WTC11 (cell line): Measurements from ENCODE around the gene SDC4. TPM values are rescaled to one million over a fixed set of nuclear protein-coding genes. Genes with fewer than 3 reads are reported as not detected.

Source experiments
- ATAC-seq: fragments of 200-7000 bp; cut with Tn5 transposase; 2 replicates; pipeline ENCODE4 v1.10.0; 2021; ENCODE audit warnings: mild to moderate bottlenecking, moderate library complexity
- CTCF ChIA-PET: fragments of 300-600 bp; sonication (Branson Sonifier 250); formaldehyde crosslinking; loops from one replicate; lab custom pipeline; 2021; ENCODE audit warnings: antibody characterized with exemption; lab: Charles Lee
- POLR2A ChIA-PET: fragments of 350-600 bp; sonication (Branson Sonifier 250); formaldehyde crosslinking; loops from one replicate; lab custom pipeline; 2021; ENCODE audit warnings: antibody characterized with exemption; lab: Charles Lee
- DNase-seq: peaks from one replicate; pipeline ENCODE4 v3.0.0; 2021; ENCODE audit warnings: low spot score
- H3K27ac Mint-ChIP-seq: 2 replicates; pipeline ENCODE4 v1.8.0; 2021; ENCODE audit warnings: mixed read lengths
- H3K27me3 Mint-ChIP-seq: 2 replicates; pipeline ENCODE4 v1.8.0; 2021; ENCODE audit warnings: low read depth, mild to moderate bottlenecking, moderate library complexity, mixed read lengths
- H3K36me3 Mint-ChIP-seq: 2 replicates; pipeline ENCODE4 v1.8.0; 2021; ENCODE audit warnings: mixed read lengths
- H3K4me1 Mint-ChIP-seq: 2 replicates; pipeline ENCODE4 v1.8.0; 2022; ENCODE audit warnings: mixed read lengths
- H3K4me3 Mint-ChIP-seq: 2 replicates; pipeline ENCODE4 v1.8.0; 2021; ENCODE audit warnings: mild to moderate bottlenecking, moderate library complexity, mixed read lengths
- H3K9me3 Mint-ChIP-seq: 2 replicates; pipeline ENCODE4 v1.8.0; 2021; ENCODE audit warnings: mixed read lengths
- CBFB ChIP-seq: sonication (generic); formaldehyde crosslinking; IDR thresholded peaks from 2 replicates; pipeline ENCODE4 v1.8.1; 2022; ENCODE audit warnings: mild to moderate bottlenecking, low read depth, missing genetic modification reagents
- E2F1 ChIP-seq: sonication (generic); formaldehyde crosslinking; IDR thresholded peaks from 2 replicates; pipeline ENCODE4 v1.8.0; 2022; ENCODE audit warnings: mild to moderate bottlenecking, missing genetic modification reagents
- E2F5 ChIP-seq: sonication (generic); formaldehyde crosslinking; IDR thresholded peaks from 2 replicates; pipeline ENCODE4 v1.8.1; 2022; ENCODE audit warnings: mild to moderate bottlenecking, moderate library complexity, missing genetic modification reagents
- ETV6 ChIP-seq: sonication (generic); formaldehyde crosslinking; IDR thresholded peaks from 2 replicates; pipeline ENCODE4 v1.8.1; 2022; ENCODE audit warnings: mild to moderate bottlenecking, missing genetic modification reagents
- HMGXB4 ChIP-seq: sonication (generic); formaldehyde crosslinking; IDR thresholded peaks from 2 replicates; pipeline ENCODE4 v1.8.1; 2023; ENCODE audit warnings: mild to moderate bottlenecking, moderate library complexity, missing genetic modification reagents
- MAX ChIP-seq: sonication (generic); formaldehyde crosslinking; IDR thresholded peaks from 2 replicates; pipeline ENCODE4 v1.8.0; 2022; ENCODE audit warnings: mild to moderate bottlenecking, missing genetic modification reagents
- NFYB ChIP-seq: sonication (generic); formaldehyde crosslinking; conservative IDR thresholded peaks from 2 replicates; pipeline ENCODE4 v1.8.0; 2022; ENCODE audit warnings: low read depth, missing genetic modification reagents
- RORB ChIP-seq: fragments of 250-450 bp; sonication (Bioruptor Pico); IDR thresholded peaks from 2 replicates; pipeline ENCODE4 v1.9.0; 2021; ENCODE audit warnings: mild to moderate bottlenecking
- SMAD3 ChIP-seq: sonication (generic); formaldehyde crosslinking; IDR thresholded peaks from 2 replicates; pipeline ENCODE4 v1.8.0; 2022; ENCODE audit warnings: missing genetic modification reagents, mild to moderate bottlenecking, borderline replicate concordance
- TCF7 ChIP-seq: sonication (generic); formaldehyde crosslinking; IDR thresholded peaks from 2 replicates; pipeline ENCODE4 v1.8.0; 2022; ENCODE audit warnings: mild to moderate bottlenecking, low read depth, missing genetic modification reagents, moderate library complexity
- TP53 ChIP-seq: sonication (generic); formaldehyde crosslinking; IDR thresholded peaks from 2 replicates; pipeline ENCODE4 v1.8.1; 2023; ENCODE audit warnings: mild to moderate bottlenecking, missing genetic modification reagents
- ZNF138 ChIP-seq: sonication (generic); formaldehyde crosslinking; conservative IDR thresholded peaks from 2 replicates; pipeline ENCODE4 v1.8.1; 2022; ENCODE audit warnings: mild to moderate bottlenecking, moderate library complexity, missing genetic modification reagents
- ZNF219 ChIP-seq: sonication (generic); formaldehyde crosslinking; IDR thresholded peaks from 2 replicates; pipeline ENCODE4 v1.8.0; 2023; ENCODE audit warnings: missing genetic modification reagents, mild to moderate bottlenecking, borderline replicate concordance
- ZNF281 ChIP-seq: sonication (generic); formaldehyde crosslinking; IDR thresholded peaks from 2 replicates; pipeline ENCODE4 v1.8.0; 2023; ENCODE audit warnings: mild to moderate bottlenecking, missing genetic modification reagents
- ZNF425 ChIP-seq: fragments of 250-450 bp; sonication (Bioruptor Pico); conservative IDR thresholded peaks from 2 replicates; pipeline ENCODE4 v1.9.0; 2021; ENCODE audit warnings: mild to moderate bottlenecking
- ZNF532 ChIP-seq: fragments of 250-450 bp; sonication (Bioruptor Pico); IDR thresholded peaks from 2 replicates; pipeline ENCODE4 v1.9.0; 2021; ENCODE audit warnings: mild to moderate bottlenecking, borderline replicate concordance
- ZSCAN18 ChIP-seq: fragments of 250-450 bp; sonication (Bioruptor Pico); IDR thresholded peaks from 2 replicates; pipeline ENCODE4 v2.1.2; 2022; ENCODE audit warnings: mild to moderate bottlenecking, moderate library complexity
- total RNA-seq: library from RNA; stranded (reverse); gene quantifications from 3 replicates; pipeline ENCODE4 v1.2.3, GENCODE V29; 2021

The SDC4 gene
- total RNA-seq, 1 experiment from 2014 or later = 64.0 TPM

GRCh38 chr20:45342855-45343531 lies 5.2 kb downstream of the SDC4 start (continued):
- TF ChIP-seq ZNF532 (CRISPR knock-in tag) (no peak), TCF7 (CRISPR knock-in tag) (no peak), RORB (CRISPR knock-in tag) (no peak), TP53 (no peak), HMGXB4 (CRISPR knock-in tag) (no peak), ZNF219 (CRISPR knock-in tag) (no peak), E2F1 (CRISPR knock-in tag) (no peak)

- Mint-ChIP-seq H3K36me3 (peaks cover 5% of the 10 kb centered on the region), H3K4me1 (peaks cover 99% of the 10 kb centered on the region), H3K27me3 (no peaks in the 10 kb centered on the region), H3K9me3 (no peaks in the 10 kb centered on the region), H3K4me3 (peak overlapping the region; percentile 65), H3K27ac (peak overlapping the region; percentile 98)
- ATAC-seq (peak; percentile 72), DNase-seq (peak; percentile 82)
- POLR2A ChIA-PET = interaction anchor here (0.7 to 2.4 kb wide), 9 partner anchors 11 to 329 kb away, joined by 3 to 11 read pairs (median 4); partner anchors contain the start of gene SYS1
- CTCF ChIA-PET = interaction anchor here (1.0 to 4.4 kb wide), 15 partner anchors 11 to 95 kb away, joined by 3 to 27 read pairs (median 4); partner anchors contain the start of genes MATN4, PIGT and SYS1
- TF ChIP-seq NFYB (CRISPR knock-in tag) (no peak), SMAD3 (CRISPR knock-in tag) (no peak), ZSCAN18 (CRISPR knock-in tag) (no peak), CBFB (CRISPR knock-in tag) (no peak), ZNF281 (CRISPR knock-in tag) (peak; percentile 97), ETV6 (CRISPR knock-in tag) (no peak), RORB (CRISPR knock-in tag) (no peak), ZNF138 (CRISPR knock-in tag) (no peak), MAX (CRISPR knock-in tag) (no peak; the same call in 1 of the 2 replicates), E2F5 (CRISPR knock-in tag) (no peak), ZNF425 (CRISPR knock-in tag) (no peak)
Measured at GRCh38 chr20:45341939-45342854, 6.0 kb downstream of the SDC4 start.
